Stimulated activated CD8-positive, alpha-beta memory T cell treated with anti-CD3 and anti-CD28 coated beads, Interleukin-15, amount 100 ng/mL, for 4 hours (primary cell): ENCODE measurements around the gene HELZ2.

ENCODE experiments used
- DNase-seq, 2 donors: peaks; one replicate each; pipeline ENCODE4 v3.0.0-alpha.2; 2020; ENCODE audit warnings: low read depth in 2 of 2

The HELZ2 gene

GRCh38 chr20:63539441-63540370 lies 34.3 kb downstream of the HELZ2 start:
- no peak for DNase-seq

GRCh38 chr20:63539092-63539430 lies 35.0 kb downstream of the HELZ2 start:
- no peak for DNase-seq

- DNase-seq, result no peak
These were observed 35.6 kb downstream of the HELZ2 start for GRCh38 chr20:63538204-63539091.

GRCh38 chr20:63537525-63538203 lies 36.4 kb downstream of the HELZ2 start:
- peak; percentile 85 to 86 for DNase-seq

- no peak for DNase-seq
These were observed 37.0 kb downstream of the HELZ2 start, which contains the start of gene PTK6 for GRCh38 chr20:63536997-63537524. PTK6 (minus strand) TSS chr20:63537376; CDS start chr20:63537314, 62 bp downstream.

- DNase-seq, result no peak
These were observed 37.6 kb downstream of the HELZ2 start for GRCh38 chr20:63536241-63536977.

GRCh38 chr20:63534831-63535651 lies 39.0 kb downstream of the HELZ2 start:
- DNase-seq, result no peak

GRCh38 chr20:63534427-63534830 lies 39.6 kb downstream of the HELZ2 start:
- DNase-seq, result no peak

- DNase-seq, result no peak
These were observed 40.1 kb downstream of the HELZ2 start for GRCh38 chr20:63533871-63534393.

- DNase-seq, result no peak
These were observed 40.7 kb downstream of the HELZ2 start for GRCh38 chr20:63533388-63533787.

GRCh38 chr20:63532449-63532971 lies 41.5 kb downstream of the HELZ2 start:
- no peak for DNase-seq

- DNase-seq, result no peak
These were observed 42.2 kb downstream of the HELZ2 start for GRCh38 chr20:63531686-63532448.

- no peak for DNase-seq
These were observed 43.3 kb downstream of the HELZ2 start for GRCh38 chr20:63530788-63531160.

GRCh38 chr20:63529861-63530787 lies 43.9 kb downstream of the HELZ2 start:
- no peak for DNase-seq

- no peak for DNase-seq
These were observed 44.7 kb downstream of the HELZ2 start for GRCh38 chr20:63529180-63529860.

- no peak for DNase-seq
These were observed 46.9 kb downstream of the HELZ2 start for GRCh38 chr20:63527184-63527583.

- DNase-seq, result no peak
These were observed 48.1 kb downstream of the HELZ2 start for GRCh38 chr20:63525971-63526370.
